ENCODE measurements around the gene YTHDF2.

Gene YTHDF2

GRCh38 chr1:28804071-28804470 is 67.3 kb downstream of the YTHDF2 start:
- DNase-seq (ENCODE audit: insufficient read length): no peak
- TF ChIP-seq POLR2AphosphoS5 (IDR thresholded peaks at IDR 0.05; ENCODE audit: low read depth, low read length): no peak
- no peak for TF ChIP-seq POLR2A (IDR thresholded peaks at IDR 0.05; ENCODE audit: low read depth, low read length)
- TF ChIP-seq TAF1 (IDR thresholded peaks at IDR 0.05; ENCODE audit: borderline replicate concordance, low read depth, low read length): no peak
- no peak for FAIRE-seq

GRCh38 chr1:28807046-28807445 is 70.3 kb downstream of the YTHDF2 start:
- TF ChIP-seq TAF1 (IDR thresholded peaks at IDR 0.05; ENCODE audit: borderline replicate concordance, low read depth, low read length) (no peak), POLR2A (IDR thresholded peaks at IDR 0.05; ENCODE audit: low read depth, low read length) (no peak)
- no peak for FAIRE-seq

GRCh38 chr1:28807986-28808385 is 71.2 kb downstream of the YTHDF2 start:
- FAIRE-seq: no peak
- no peak for DNase-seq (ENCODE audit: insufficient read length)
- no peak for TF ChIP-seq POLR2AphosphoS5 (IDR thresholded peaks at IDR 0.05; ENCODE audit: low read depth, low read length)
- no peak for TF ChIP-seq TAF1 (IDR thresholded peaks at IDR 0.05; ENCODE audit: borderline replicate concordance, low read depth, low read length)
- TF ChIP-seq POLR2A (IDR thresholded peaks at IDR 0.05; ENCODE audit: low read depth, low read length): no peak

More at GRCh38 chr1:28807046-28807445, 70.3 kb downstream of the YTHDF2 start:
- DNase-seq (ENCODE audit: insufficient read length): no peak

- TF ChIP-seq POLR2AphosphoS5 (IDR thresholded peaks at IDR 0.05; ENCODE audit: low read depth, low read length) (no peak), POLR2A (IDR thresholded peaks at IDR 0.05; ENCODE audit: low read depth, low read length) (no peak), TAF1 (IDR thresholded peaks at IDR 0.05; ENCODE audit: borderline replicate concordance, low read depth, low read length) (no peak)
- DNase-seq (ENCODE audit: insufficient read length) (no peak), FAIRE-seq (no peak)
These were observed 74.6 kb downstream of the YTHDF2 start for GRCh38 chr1:28811369-28811765.

GRCh38 chr1:28811766-28812668 is 75.3 kb downstream of the YTHDF2 start, which contains the start of gene OPRD1:
Gene OPRD1, plus strand, starts transcription at chr1:28812170. Its CDS starts 214 bp downstream, at chr1:28812384.
- TF ChIP-seq TAF1 (IDR thresholded peaks at IDR 0.05; ENCODE audit: borderline replicate concordance, low read depth, low read length): no peak
- TF ChIP-seq POLR2AphosphoS5 (IDR thresholded peaks at IDR 0.05; ENCODE audit: low read depth, low read length): no peak
- no peak for TF ChIP-seq POLR2A (IDR thresholded peaks at IDR 0.05; ENCODE audit: low read depth, low read length)
- DNase-seq (ENCODE audit: insufficient read length) (peak; percentile 27), FAIRE-seq (no peak)

GRCh38 chr1:28812669-28813468 is 76.1 kb downstream of the YTHDF2 start:
- no peak for TF ChIP-seq TAF1 (IDR thresholded peaks at IDR 0.05; ENCODE audit: borderline replicate concordance, low read depth, low read length)
- TF ChIP-seq POLR2AphosphoS5 (IDR thresholded peaks at IDR 0.05; ENCODE audit: low read depth, low read length): no peak
- no peak for TF ChIP-seq POLR2A (IDR thresholded peaks at IDR 0.05; ENCODE audit: low read depth, low read length)

GRCh38 chr1:28813931-28814465 is 77.3 kb downstream of the YTHDF2 start:
- FAIRE-seq (no peak), DNase-seq (ENCODE audit: insufficient read length) (no peak)
- TF ChIP-seq POLR2A (IDR thresholded peaks at IDR 0.05; ENCODE audit: low read depth, low read length): no peak
- no peak for TF ChIP-seq POLR2AphosphoS5 (IDR thresholded peaks at IDR 0.05; ENCODE audit: low read depth, low read length)
- no peak for TF ChIP-seq TAF1 (IDR thresholded peaks at IDR 0.05; ENCODE audit: borderline replicate concordance, low read depth, low read length)

More at GRCh38 chr1:28812669-28813468, 76.1 kb downstream of the YTHDF2 start:
- no peak for FAIRE-seq
- DNase-seq (ENCODE audit: insufficient read length): no peak

GRCh38 chr1:28815533-28816185 is 78.9 kb downstream of the YTHDF2 start:
- no peak for TF ChIP-seq POLR2AphosphoS5 (IDR thresholded peaks at IDR 0.05; ENCODE audit: low read depth, low read length)
- FAIRE-seq (no peak), DNase-seq (ENCODE audit: insufficient read length) (no peak)

GRCh38 chr1:28817133-28817532 is 80.4 kb downstream of the YTHDF2 start:
- TF ChIP-seq TAF1 (IDR thresholded peaks at IDR 0.05; ENCODE audit: borderline replicate concordance, low read depth, low read length) (no peak), POLR2A (IDR thresholded peaks at IDR 0.05; ENCODE audit: low read depth, low read length) (no peak)
- FAIRE-seq (no peak), DNase-seq (ENCODE audit: insufficient read length) (no peak)

- TF ChIP-seq POLR2A (IDR thresholded peaks at IDR 0.05; ENCODE audit: low read depth, low read length) (no peak), TAF1 (IDR thresholded peaks at IDR 0.05; ENCODE audit: borderline replicate concordance, low read depth, low read length) (no peak), POLR2AphosphoS5 (IDR thresholded peaks at IDR 0.05; ENCODE audit: low read depth, low read length) (no peak)
- DNase-seq (ENCODE audit: insufficient read length) (no peak), FAIRE-seq (no peak)
These were observed 82.3 kb downstream of the YTHDF2 start for GRCh38 chr1:28819020-28819419.
